Activated CD8-positive, alpha-beta memory T cell treated with anti-CD3 and anti-CD28 coated beads, Interleukin-2, amount 10 ng/mL, durations not matched to agents 7 days and 5 days (primary cell): ENCODE results near the gene ATAD3A. TPM values are rescaled to one million over a fixed set of nuclear protein-coding genes. Genes with fewer than 3 reads are reported as not detected.
"Not testable (repeated sequence)": the region's sequence is repeated elsewhere in the genome, so short reads cannot be mapped to it uniquely, and the experiment has no call there.

Source experiments
- ATAC-seq: fragments of 150-1000 bp; cut with Tn5 transposase; one replicate; pipeline ENCODE4 v1.10.0; 2021; ENCODE audit warnings: moderate library complexity
- CTCF ChIA-PET: fragments of 350-600 bp; sonication (Branson Sonifier 250); formaldehyde crosslinking; loops from one replicate; lab custom pipeline; 2021; ENCODE audit warnings: antibody characterized with exemption; lab: Charles Lee
- DNase-seq: peaks from one replicate; pipeline ENCODE4 v3.0.0-alpha.2; 2020
- H3K27ac Mint-ChIP-seq: one replicate; pipeline ENCODE4 v1.8.0; 2021; ENCODE audit warnings: mild to moderate bottlenecking, mixed read lengths
- H3K27me3 Mint-ChIP-seq: one replicate; pipeline ENCODE4 v1.8.0; 2021; ENCODE audit warnings: mixed read lengths
- H3K36me3 Mint-ChIP-seq: one replicate; pipeline ENCODE4 v1.8.0; 2021; ENCODE audit warnings: mild to moderate bottlenecking, mixed read lengths
- H3K4me1 Mint-ChIP-seq: one replicate; pipeline ENCODE4 v1.8.0; 2021; ENCODE audit warnings: mixed read lengths
- H3K4me3 Mint-ChIP-seq: one replicate; pipeline ENCODE4 v1.8.0; 2021; ENCODE audit warnings: mild to moderate bottlenecking, moderate library complexity, mixed read lengths
- H3K9me3 Mint-ChIP-seq: one replicate; pipeline ENCODE4 v1.8.0; 2022; ENCODE audit warnings: low read depth, mixed read lengths
- total RNA-seq, 2 experiments: library from RNA; stranded (reverse); gene quantifications; one replicate each; pipeline ENCODE4 v1.2.3, GENCODE V29; 2021

ATAD3A gene
- total RNA-seq, 2 experiments from 2014 or later = 45.1 to 58.9 TPM

DNA sequence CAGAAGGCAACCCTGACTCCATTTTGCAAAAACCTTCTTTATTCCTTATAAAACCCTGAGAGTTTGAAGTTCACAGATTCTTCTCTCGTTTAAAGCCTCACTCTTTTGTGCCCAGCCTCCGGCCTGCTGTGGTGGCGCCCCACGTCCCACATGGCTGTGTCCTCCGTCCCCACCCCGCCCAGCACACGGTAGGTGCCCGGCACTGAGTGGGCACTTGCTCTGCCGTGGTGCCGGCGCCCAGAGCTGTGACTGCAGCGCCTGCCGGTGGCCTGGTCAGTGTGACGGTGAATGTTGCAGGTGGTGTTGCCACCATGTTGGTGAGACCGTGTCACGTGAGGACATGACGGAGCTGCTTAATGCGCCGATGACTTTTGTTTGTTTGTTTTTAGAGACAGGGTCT lies 9.4 kb downstream of the ATAD3A start:
- CTCF ChIA-PET = no interaction called here
- Mint-ChIP-seq H3K36me3 (peaks cover 20% of the 10 kb centered on the region), H3K4me1 (no peaks in the 10 kb centered on the region), H3K9me3 (no peaks in the 10 kb centered on the region), H3K27me3 (no peaks in the 10 kb centered on the region), H3K4me3 (no peak overlapping the region), H3K27ac (no peak overlapping the region)
- ATAC-seq (no peak), DNase-seq (no peak)

DNA sequence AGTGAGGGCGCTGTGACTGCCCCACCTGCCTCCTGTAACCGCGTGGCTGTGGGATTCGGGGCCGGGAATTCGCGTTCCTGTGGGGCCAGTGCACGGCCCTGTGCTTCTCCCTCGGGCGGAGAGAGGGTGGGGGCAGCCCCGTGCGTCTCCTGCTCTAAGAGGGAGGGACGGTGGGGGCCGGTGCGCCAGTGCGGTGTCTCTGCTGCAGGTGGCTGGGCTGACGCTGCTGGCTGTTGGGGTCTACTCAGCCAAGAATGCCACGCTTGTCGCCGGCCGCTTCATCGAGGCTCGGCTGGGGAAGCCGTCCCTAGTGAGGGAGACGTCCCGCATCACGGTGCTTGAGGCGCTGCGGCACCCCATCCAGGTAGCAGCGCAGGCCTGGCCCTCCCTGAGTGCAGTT lies 10.6 kb downstream of the ATAD3A start:
- H3K27ac Mint-ChIP-seq, H3K4me1 Mint-ChIP-seq, H3K4me3 Mint-ChIP-seq, ATAC-seq, CTCF ChIA-PET, H3K27me3 Mint-ChIP-seq, H3K9me3 Mint-ChIP-seq, DNase-seq: not testable (repeated sequence)
- H3K36me3 Mint-ChIP-seq = peaks cover 23% of the 10 kb centered on the region

DNA sequence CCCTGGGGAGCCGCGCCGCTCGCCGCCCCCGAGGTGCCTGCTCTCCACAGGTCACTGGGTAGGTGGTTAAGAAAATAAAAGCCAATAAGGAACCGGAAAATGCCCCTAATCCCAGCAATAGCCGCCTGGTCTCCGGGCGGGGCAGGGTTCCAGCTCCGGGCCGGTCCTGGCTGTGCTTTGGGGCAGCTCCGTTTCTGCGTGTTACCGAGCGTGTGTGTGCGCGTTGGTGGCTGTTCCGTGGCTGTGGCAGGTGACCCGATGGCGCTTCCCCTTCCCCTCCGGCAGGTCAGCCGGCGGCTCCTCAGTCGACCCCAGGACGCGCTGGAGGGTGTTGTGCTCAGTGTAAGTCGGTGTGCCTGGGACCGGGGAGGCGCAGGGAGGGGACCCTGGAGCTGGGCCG lies 11.3 kb downstream of the ATAD3A start:
- ATAC-seq, DNase-seq, H3K9me3 Mint-ChIP-seq, H3K27me3 Mint-ChIP-seq, H3K27ac Mint-ChIP-seq, H3K4me1 Mint-ChIP-seq, CTCF ChIA-PET, H3K4me3 Mint-ChIP-seq: not testable (repeated sequence)
- H3K36me3 Mint-ChIP-seq = peaks cover 21% of the 10 kb centered on the region

DNA sequence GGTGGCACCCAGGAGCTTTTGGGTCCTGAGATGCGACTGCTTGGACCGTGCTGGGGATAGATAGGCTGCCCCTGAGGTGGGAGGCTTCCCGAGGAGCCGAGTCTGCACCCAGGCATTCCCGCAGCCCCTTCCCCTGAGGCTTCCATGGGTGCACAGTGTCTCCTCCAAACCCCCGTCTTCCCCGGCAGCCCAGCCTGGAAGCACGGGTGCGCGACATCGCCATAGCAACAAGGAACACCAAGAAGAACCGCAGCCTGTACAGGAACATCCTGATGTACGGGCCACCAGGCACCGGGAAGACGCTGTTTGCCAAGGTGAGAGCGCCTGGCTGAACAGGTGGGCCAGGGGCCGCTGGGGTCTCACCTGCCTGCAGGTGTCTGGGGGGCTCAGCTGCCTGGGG lies 11.7 kb downstream of the ATAD3A start:
- H3K4me3 Mint-ChIP-seq, H3K27me3 Mint-ChIP-seq, H3K27ac Mint-ChIP-seq, DNase-seq, ATAC-seq, H3K9me3 Mint-ChIP-seq, H3K4me1 Mint-ChIP-seq, CTCF ChIA-PET: not testable (repeated sequence)
- H3K36me3 Mint-ChIP-seq = peaks cover 17% of the 10 kb centered on the region

DNA sequence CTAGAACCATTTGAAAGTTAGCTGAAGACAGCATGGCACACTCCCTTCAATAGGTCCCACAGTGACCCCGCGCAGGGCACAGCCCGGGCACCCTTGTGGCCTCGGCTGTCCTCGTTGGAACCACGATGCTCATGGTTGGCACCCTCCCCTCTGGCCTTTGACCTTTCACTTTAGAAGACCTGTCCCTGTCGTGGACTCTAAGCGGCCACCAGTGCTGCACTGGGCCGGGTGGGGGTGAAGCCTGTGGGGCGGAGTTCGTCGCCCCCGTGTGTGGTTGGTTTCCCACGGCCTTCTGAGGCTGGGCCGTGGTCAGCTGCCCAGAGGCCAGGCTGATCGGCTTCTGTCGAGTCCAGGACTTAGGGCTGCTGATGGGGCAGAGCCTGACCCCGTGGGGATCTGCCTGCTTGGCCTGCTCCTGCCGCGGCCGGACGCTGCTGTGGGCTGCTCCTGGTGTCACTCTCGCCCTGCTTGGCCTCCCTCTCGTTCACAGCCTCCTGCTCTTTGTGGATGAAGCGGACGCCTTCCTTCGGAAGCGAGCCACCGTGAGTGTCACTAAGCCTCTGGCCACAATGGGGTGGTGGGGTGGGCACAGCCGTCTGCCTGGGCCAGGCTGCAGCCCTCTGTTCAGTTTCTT lies 12.9 kb downstream of the ATAD3A start:
- H3K4me1 Mint-ChIP-seq, H3K27ac Mint-ChIP-seq, DNase-seq, H3K27me3 Mint-ChIP-seq, ATAC-seq, H3K4me3 Mint-ChIP-seq, CTCF ChIA-PET, H3K9me3 Mint-ChIP-seq: not testable (repeated sequence)
- peaks cover 24% of the 10 kb centered on the region for H3K36me3 Mint-ChIP-seq

DNA sequence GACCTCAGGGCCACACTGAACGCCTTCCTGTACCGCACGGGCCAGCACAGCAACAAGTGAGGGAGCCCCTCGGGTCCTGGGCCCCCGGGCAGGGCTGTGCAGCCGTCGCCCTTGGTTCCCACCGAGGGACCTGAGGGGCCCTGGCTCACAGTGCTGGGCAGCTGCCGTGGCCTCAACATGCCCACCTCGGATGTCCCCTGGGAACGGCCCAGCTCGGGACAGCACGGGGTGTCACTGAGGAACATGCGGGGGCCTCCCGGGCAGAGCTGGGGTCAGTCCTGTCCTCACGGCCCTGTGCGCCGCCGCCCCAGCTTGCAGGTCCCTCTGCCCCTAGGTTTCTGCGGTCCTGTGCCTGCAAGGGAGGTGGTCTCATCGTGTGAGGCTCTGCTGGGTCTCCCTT lies 14.5 kb downstream of the ATAD3A start:
- ATAC-seq, CTCF ChIA-PET, H3K4me3 Mint-ChIP-seq, DNase-seq, H3K27me3 Mint-ChIP-seq, H3K4me1 Mint-ChIP-seq, H3K9me3 Mint-ChIP-seq, H3K27ac Mint-ChIP-seq: not testable (repeated sequence)
- H3K36me3 Mint-ChIP-seq = peaks cover 33% of the 10 kb centered on the region

DNA sequence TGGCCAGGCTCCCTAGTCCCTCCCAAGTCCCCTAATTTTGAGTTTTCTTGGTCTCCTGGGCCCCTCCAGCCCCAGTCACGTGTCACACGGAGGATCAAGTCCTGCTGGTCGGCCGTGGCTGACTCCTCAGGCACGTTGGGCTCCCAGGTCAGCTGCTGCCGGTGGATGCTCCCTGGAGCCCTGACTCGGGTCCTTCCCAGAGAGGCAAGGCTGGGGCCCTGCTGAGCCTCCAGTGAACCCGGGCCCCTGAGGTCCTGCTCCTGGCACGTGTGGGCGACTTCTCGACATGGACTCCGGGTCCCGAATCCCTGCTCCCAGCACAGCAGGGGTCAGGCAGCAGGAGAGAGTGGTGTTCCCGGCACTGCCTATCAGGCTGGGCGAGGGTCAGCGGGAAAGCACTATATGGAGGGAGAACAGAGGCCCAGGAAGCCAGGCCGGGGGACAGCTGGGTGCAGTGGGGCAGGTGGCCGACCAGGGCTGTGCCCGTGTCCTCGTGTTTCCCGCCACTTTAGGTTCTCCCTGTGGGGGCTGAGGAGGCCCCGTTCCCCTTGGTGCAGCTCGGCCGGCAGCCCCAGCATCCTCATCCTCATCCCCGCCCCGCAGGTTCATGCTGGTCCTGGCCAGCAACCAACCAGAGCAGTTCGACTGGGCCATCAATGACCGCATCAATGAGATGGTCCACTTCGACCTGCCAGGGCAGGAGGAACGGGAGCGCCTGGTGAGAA lies 15.3 kb downstream of the ATAD3A start:
- Mint-ChIP-seq H3K27ac (no peak overlapping the region), H3K27me3 (no peaks in the 10 kb centered on the region), H3K36me3 (peaks cover 38% of the 10 kb centered on the region), H3K4me3 (no peak overlapping the region), H3K9me3 (peaks cover 5% of the 10 kb centered on the region), H3K4me1 (no peaks in the 10 kb centered on the region)
- DNase-seq (no peak), ATAC-seq (no peak)
- CTCF ChIA-PET = no interaction called here

DNA sequence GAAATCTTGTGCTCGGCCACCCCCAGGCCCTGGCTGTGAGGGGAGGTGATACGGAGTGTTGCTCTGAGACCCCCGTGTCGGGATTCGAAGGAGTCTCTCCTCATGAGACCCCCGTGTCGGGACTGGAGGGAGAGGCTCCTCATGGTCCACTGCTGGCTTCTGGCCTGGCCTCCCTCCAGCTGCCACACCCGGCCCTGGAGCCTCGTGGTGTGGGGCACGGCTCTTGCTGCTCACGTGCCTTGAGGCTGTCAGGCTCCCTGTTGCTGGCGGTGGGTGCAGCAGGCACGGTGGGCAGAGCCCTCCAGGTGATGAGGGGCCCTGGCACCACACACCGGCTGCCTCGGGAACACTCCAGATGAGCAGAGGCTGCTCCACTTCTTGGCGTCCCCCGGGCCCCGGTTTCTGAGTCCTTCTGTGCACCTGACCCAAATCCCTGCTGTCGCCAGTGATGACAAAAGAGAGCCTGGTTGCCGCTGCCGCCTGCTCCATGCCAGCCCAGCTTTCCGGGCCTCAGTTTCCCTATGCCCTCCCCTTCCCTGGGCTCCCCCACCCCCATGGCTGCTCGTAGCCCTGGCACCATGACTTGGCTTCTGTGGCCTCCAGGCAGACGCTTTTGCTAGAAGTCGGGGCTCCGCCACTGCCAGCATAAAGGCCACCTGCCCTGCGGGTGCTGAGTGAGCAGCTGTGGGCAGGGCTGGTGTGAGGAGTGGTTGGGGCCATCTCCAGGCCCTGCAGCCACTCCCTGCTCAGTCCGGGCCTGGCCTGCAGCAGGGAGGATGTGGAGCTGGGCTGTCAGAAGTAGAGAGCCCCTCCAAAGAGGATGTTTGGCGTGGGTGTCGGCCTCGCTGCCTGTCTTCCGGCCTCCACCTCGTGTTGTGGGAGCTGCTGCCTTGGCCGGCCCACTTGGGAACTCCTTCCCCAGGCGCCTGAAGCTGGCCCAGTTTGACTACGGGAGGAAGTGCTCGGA lies 16.6 kb downstream of the ATAD3A start:
- H3K4me3 Mint-ChIP-seq = no peak overlapping the region
- H3K36me3 Mint-ChIP-seq = peaks cover 40% of the 10 kb centered on the region
- CTCF ChIA-PET = no interaction called here
- H3K27ac Mint-ChIP-seq = no peak overlapping the region
- DNase-seq = no peak
- H3K4me1 Mint-ChIP-seq = no peaks in the 10 kb centered on the region
- ATAC-seq = no peak
- no peaks in the 10 kb centered on the region for H3K27me3 Mint-ChIP-seq
- peaks cover 5% of the 10 kb centered on the region for H3K9me3 Mint-ChIP-seq

DNA sequence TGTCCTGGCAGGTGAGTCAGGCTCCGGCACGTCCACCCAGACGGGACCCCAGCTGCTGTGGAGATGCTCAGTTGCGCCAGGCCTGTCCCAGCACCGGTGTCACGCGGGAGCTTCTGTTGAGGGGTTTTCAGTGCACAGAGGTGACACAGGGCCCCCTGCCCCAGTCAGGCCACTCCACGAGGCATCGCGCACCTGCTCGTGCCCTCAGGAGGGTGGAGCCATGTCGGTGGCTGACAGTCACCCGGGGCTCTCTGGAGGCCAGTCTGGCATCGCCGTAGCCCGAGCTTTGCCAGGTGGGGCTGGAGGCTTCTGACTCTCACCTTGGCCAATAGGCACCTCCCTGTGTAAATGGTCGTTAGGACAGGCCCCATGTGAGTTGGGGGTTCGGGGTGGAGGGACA lies 17.4 kb downstream of the ATAD3A start:
- Mint-ChIP-seq H3K4me3 (no peak overlapping the region), H3K9me3 (peaks cover 5% of the 10 kb centered on the region), H3K4me1 (no peaks in the 10 kb centered on the region), H3K36me3 (peaks cover 39% of the 10 kb centered on the region), H3K27me3 (no peaks in the 10 kb centered on the region), H3K27ac (no peak overlapping the region)
- CTCF ChIA-PET = no interaction called here
- DNase-seq = no peak
- ATAC-seq = no peak

DNA sequence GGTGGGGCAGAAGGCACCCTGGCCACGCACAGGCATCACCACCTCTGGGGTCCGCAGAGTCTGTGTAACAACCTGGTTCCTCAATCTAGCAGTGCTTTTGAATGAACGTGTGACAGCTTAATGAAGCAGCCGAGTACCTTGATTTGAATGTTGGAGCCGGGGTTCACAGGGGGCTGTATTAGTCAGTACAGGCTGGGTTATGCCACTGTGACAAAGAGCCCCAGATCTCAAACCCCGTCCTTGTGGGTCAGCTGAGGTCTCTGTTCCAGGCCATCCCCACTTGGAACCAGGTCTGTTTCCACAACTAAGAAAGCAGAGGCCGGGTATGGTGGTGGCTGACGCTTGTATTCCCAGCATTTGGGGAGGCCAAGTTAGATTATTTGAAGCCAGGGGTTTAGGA lies 18.0 kb downstream of the ATAD3A start:
- Mint-ChIP-seq H3K4me3 (no peak overlapping the region), H3K9me3 (peaks cover 5% of the 10 kb centered on the region), H3K27ac (no peak overlapping the region), H3K36me3 (peaks cover 39% of the 10 kb centered on the region), H3K27me3 (no peaks in the 10 kb centered on the region), H3K4me1 (no peaks in the 10 kb centered on the region)
- DNase-seq = no peak
- CTCF ChIA-PET = interaction anchor here (0.6 kb wide), 1 partner anchor 756 kb away, joined by 3 read pairs; no protein-coding TSS in a partner anchor
- no peak for ATAC-seq

DNA sequence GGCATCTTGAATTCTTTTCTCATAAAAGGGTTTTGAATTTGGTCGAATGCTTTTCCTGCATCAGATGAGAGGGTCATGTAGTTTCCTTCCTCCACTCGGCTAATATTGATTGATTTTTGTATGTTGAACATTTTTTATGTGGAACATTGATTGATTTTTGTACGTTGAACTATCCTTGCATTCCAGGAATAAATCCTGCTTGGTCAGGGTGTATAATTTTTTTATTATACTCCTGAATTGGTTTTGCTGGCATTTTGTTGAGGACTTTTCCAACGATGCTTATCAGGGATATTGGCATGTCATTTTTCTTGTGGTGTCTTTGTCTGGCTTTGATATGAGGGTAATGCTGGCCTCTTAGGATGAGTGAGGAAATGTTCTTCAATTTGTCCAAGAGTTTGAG lies 20.0 kb downstream of the ATAD3A start:
- Mint-ChIP-seq H3K27ac (no peak overlapping the region), H3K4me1 (no peaks in the 10 kb centered on the region), H3K27me3 (no peaks in the 10 kb centered on the region), H3K9me3 (peaks cover 5% of the 10 kb centered on the region), H3K4me3 (no peak overlapping the region), H3K36me3 (peaks cover 37% of the 10 kb centered on the region)
- CTCF ChIA-PET = no interaction called here
- DNase-seq (no peak), ATAC-seq (no peak)

DNA sequence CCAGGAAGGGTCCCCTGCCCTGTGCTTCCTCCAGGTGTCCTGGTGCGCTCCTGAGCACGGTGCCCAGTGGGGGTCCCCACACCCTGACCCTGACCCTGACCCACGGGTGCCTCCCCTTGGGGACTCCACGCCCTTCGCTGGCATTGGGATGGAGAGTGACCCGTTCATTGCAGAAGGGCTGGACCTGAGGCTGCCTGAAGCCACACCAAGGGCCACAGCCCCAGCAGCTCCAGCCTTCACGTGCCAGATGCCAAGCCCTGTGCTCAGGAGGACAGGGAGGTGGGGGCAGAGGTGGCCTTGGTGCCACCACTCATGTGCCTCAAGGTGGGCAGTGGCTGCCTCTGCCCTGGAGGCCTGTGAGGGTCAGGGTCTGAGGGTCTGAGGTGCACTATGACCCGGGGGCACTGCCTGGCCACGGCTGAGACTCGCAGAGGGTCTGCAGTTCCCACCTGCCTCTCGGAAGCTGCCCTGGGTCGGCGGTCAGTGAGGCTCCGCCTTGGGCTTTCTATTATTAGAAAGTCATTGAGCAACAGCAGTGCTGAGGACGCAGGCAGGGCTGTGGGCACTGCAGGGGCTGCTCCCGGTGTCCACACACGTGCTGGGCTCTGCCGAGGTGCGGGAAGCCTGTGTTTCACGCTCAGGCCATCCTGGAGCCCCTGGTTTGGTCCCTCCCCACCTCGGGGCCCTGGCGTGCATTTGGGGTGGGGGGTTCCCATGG lies 21.4 kb downstream of the ATAD3A start:
- H3K9me3 Mint-ChIP-seq, H3K4me1 Mint-ChIP-seq, H3K27me3 Mint-ChIP-seq, H3K4me3 Mint-ChIP-seq, CTCF ChIA-PET, ATAC-seq, DNase-seq, H3K27ac Mint-ChIP-seq: not testable (repeated sequence)
- peaks cover 30% of the 10 kb centered on the region for H3K36me3 Mint-ChIP-seq

DNA sequence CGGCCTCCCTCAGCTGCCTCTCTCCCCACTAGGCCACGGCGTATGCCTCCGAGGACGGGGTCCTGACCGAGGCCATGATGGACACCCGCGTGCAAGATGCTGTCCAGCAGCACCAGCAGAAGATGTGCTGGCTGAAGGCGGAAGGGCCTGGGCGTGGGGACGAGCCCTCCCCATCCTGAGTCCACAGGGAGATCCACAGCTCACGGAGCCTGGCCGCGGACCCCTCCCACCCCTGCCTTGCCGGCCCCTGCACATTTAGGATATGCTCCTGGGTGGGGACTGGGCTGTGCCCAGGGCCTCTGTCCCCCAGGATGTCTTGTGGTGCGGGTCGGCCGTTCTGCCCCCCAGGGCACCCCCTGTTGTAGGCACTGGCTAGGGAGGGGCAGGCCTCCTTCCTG lies 21.9 kb downstream of the ATAD3A start:
- H3K27me3 Mint-ChIP-seq, H3K27ac Mint-ChIP-seq, H3K4me3 Mint-ChIP-seq, H3K9me3 Mint-ChIP-seq, DNase-seq, H3K4me1 Mint-ChIP-seq, ATAC-seq, CTCF ChIA-PET: not testable (repeated sequence)
- H3K36me3 Mint-ChIP-seq = peaks cover 27% of the 10 kb centered on the region
